Measurements from ENCODE around the gene GBP3.
"Not testable (repeated sequence)": the region's sequence is repeated elsewhere in the genome, so short reads cannot be mapped to it uniquely, and the experiment has no call there.

GBP3 gene

GRCh38 chr1:89047734-89048133, 25.1 kb upstream of the GBP3 start:
- no peak for TF ChIP-seq POLR2AphosphoS5 (IDR thresholded peaks at IDR 0.05; ENCODE audit: low read depth, low read length)
- no peak for TF ChIP-seq POLR2A (IDR thresholded peaks at IDR 0.05; ENCODE audit: low read depth, low read length)
- TF ChIP-seq TAF1 (IDR thresholded peaks at IDR 0.05; ENCODE audit: borderline replicate concordance, low read depth, low read length): no peak
- no peak for DNase-seq (ENCODE audit: insufficient read length)
- FAIRE-seq: no peak

- peak; percentile 54 for FAIRE-seq
Measured at GRCh38 chr1:89046318-89047183, 23.9 kb upstream of the GBP3 start.

GRCh38 chr1:89044970-89045721, 22.5 kb upstream of the GBP3 start:
- FAIRE-seq (no peak), DNase-seq (ENCODE audit: insufficient read length) (no peak)
- TF ChIP-seq TAF1 (IDR thresholded peaks at IDR 0.05; ENCODE audit: borderline replicate concordance, low read depth, low read length) (no peak), POLR2AphosphoS5 (IDR thresholded peaks at IDR 0.05; ENCODE audit: low read depth, low read length) (no peak), POLR2A (IDR thresholded peaks at IDR 0.05; ENCODE audit: low read depth, low read length) (no peak)

More at GRCh38 chr1:89046318-89047183, 23.9 kb upstream of the GBP3 start:
- not testable (repeated sequence) for DNase-seq (ENCODE audit: insufficient read length)

DNA sequence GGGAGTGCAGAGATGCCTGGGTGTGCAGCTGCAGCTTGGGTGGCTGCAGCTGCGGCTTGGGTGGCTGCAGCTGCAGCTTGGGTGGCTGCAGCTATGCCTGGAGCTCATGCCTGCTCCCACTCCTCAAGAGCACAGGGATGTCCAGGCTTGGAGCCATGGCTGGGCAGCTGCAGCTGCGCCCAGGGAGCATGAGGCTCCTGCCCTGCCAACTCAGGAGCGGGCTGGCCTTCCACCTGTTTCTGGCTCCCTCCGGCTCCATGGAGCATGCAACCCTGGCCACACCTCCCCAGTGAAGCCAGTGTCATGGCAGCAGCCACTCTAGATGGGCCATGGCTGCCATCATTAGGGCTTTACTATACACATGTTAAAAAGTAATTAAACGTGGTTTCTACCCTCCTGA, 21.3 kb upstream of the GBP3 start:
- FAIRE-seq: no peak

GRCh38 chr1:89042491-89042890, 19.8 kb upstream of the GBP3 start:
- no peak for DNase-seq (ENCODE audit: insufficient read length)
- TF ChIP-seq TAF1 (IDR thresholded peaks at IDR 0.05; ENCODE audit: borderline replicate concordance, low read depth, low read length) (no peak), POLR2AphosphoS5 (IDR thresholded peaks at IDR 0.05; ENCODE audit: low read depth, low read length) (no peak), POLR2A (IDR thresholded peaks at IDR 0.05; ENCODE audit: low read depth, low read length) (no peak)
- no peak for FAIRE-seq

More for the DNA sequence above, 21.3 kb upstream of the GBP3 start:
- TF ChIP-seq POLR2A (IDR thresholded peaks at IDR 0.05; ENCODE audit: low read depth, low read length) (no peak), TAF1 (IDR thresholded peaks at IDR 0.05; ENCODE audit: borderline replicate concordance, low read depth, low read length) (no peak), POLR2AphosphoS5 (IDR thresholded peaks at IDR 0.05; ENCODE audit: low read depth, low read length) (no peak)
- no peak for DNase-seq (ENCODE audit: insufficient read length)

DNA sequence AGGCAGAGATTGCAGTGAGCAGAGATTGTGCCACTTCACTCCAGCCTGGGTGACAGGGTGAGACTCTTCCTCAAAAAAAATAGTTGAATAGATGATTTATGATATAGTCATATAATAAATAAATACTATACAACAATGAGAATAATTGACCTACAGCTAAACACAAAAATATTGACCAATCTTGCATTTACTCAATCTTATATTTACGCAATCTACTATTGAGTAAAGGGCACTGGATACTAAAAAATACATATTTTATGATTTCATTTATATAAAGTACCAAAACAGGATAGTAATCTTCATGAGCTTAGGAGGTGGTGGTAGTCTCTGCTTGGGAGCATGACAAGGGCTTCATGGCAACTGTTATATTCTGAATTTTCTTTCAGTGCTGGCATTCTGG, 19.1 kb upstream of the GBP3 start:
- FAIRE-seq: no peak
- no peak for DNase-seq (ENCODE audit: insufficient read length)
- TF ChIP-seq POLR2A (IDR thresholded peaks at IDR 0.05; ENCODE audit: low read depth, low read length): no peak
- no peak for TF ChIP-seq POLR2AphosphoS5 (IDR thresholded peaks at IDR 0.05; ENCODE audit: low read depth, low read length)
- TF ChIP-seq TAF1 (IDR thresholded peaks at IDR 0.05; ENCODE audit: borderline replicate concordance, low read depth, low read length): no peak

DNA sequence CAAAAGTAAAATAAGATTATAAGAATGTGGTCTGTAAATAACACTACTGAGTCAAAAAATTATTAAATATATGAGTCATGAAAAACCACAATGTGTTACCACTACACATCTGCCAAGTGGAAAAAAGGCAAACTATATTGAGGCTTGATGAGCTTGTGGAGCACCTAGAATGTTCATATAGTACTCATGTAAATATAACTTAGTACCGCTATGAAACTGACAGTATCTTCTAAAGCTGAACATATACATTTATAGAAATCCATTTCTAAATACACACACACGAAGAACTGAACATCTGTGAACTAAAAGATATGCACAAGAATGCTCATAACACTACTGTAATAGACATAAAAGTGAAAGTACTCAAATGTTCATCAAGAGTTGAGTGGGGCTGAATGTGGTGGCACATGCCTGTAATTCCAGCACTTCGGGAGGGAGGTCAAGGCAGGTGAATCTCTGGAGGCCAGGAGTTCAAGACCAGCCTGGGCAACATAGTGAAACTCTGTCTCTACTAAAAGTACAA, 18.5 kb upstream of the GBP3 start:
- TF ChIP-seq TAF1 (IDR thresholded peaks at IDR 0.05; ENCODE audit: borderline replicate concordance, low read depth, low read length) (no peak), POLR2A (IDR thresholded peaks at IDR 0.05; ENCODE audit: low read depth, low read length) (no peak), POLR2AphosphoS5 (IDR thresholded peaks at IDR 0.05; ENCODE audit: low read depth, low read length) (no peak)
- DNase-seq (ENCODE audit: insufficient read length) (no peak), FAIRE-seq (no peak)

DNA sequence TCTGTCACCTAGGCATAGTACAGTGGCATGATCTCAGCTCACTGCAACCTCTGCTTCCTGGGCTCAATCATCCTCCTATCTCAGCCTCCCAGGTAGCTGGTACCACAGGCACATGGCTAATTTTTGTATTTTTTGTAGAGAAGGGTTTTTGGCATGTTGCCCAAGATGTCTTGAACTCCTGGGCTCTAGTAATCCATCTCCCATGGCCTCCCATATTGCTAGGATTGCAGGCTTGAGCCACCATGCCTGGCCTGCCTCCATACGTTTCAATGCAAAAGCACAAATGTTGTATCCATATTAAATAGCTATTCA, 17.6 kb upstream of the GBP3 start:
- TF ChIP-seq POLR2A (IDR thresholded peaks at IDR 0.05; ENCODE audit: low read depth, low read length): no peak
- TF ChIP-seq TAF1 (IDR thresholded peaks at IDR 0.05; ENCODE audit: borderline replicate concordance, low read depth, low read length): no peak
- TF ChIP-seq POLR2AphosphoS5 (IDR thresholded peaks at IDR 0.05; ENCODE audit: low read depth, low read length): no peak
- FAIRE-seq (no peak), DNase-seq (ENCODE audit: insufficient read length) (no peak)

- TF ChIP-seq TAF1 (IDR thresholded peaks at IDR 0.05; ENCODE audit: borderline replicate concordance, low read depth, low read length) (no peak), POLR2A (IDR thresholded peaks at IDR 0.05; ENCODE audit: low read depth, low read length) (no peak), POLR2AphosphoS5 (IDR thresholded peaks at IDR 0.05; ENCODE audit: low read depth, low read length) (no peak)
- FAIRE-seq: peak; percentile 24
- DNase-seq (ENCODE audit: insufficient read length): no peak
Measured at GRCh38 chr1:89037186-89037585, 14.5 kb upstream of the GBP3 start.

DNA sequence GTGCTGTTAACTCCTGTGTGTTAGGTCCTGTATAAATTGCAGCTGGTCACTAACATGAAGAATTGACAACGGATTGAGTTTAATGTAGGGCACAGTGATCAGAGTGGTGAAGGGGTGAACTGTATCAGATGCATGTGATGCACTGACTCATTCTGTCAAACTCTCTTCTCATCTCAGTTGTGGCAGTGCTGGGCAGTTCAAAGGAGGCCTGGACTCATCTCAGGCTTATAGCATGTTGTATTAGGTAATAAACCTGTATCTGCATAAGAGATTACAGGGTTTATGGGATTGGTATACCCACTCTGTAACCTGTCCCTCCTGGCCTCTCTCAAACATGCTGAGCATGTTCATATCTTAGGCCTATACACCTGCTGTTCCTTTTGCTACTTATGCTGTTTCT, 12.4 kb upstream of the GBP3 start:
- FAIRE-seq: peak; percentile 27
- TF ChIP-seq POLR2A (IDR thresholded peaks at IDR 0.05; ENCODE audit: low read depth, low read length) (no peak), TAF1 (IDR thresholded peaks at IDR 0.05; ENCODE audit: borderline replicate concordance, low read depth, low read length) (no peak), POLR2AphosphoS5 (IDR thresholded peaks at IDR 0.05; ENCODE audit: low read depth, low read length) (no peak)

DNA sequence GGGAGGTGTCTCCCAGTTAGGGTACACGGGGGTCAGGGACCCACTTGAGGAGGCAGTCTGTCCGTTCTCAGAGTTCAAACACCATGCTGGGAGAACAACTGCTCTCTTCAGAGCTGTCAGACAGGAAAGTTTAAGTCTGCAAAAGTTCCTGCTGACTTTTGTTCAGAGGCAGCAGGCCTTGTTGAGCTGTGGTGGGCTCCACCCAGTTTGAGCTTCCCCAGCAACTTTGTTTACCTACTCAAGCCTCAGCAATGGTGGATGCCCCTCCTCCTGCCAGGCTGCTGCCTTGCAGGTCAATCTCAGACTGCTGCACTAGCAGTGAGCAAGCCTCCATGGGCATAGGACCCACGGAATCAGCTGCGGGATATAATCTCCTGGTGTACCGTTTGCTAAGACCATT, 11.3 kb upstream of the GBP3 start:
- FAIRE-seq; DNase-seq (ENCODE audit: insufficient read length): not testable (repeated sequence)

More for the DNA sequence above, 12.4 kb upstream of the GBP3 start:
- no peak for DNase-seq (ENCODE audit: insufficient read length)

DNA sequence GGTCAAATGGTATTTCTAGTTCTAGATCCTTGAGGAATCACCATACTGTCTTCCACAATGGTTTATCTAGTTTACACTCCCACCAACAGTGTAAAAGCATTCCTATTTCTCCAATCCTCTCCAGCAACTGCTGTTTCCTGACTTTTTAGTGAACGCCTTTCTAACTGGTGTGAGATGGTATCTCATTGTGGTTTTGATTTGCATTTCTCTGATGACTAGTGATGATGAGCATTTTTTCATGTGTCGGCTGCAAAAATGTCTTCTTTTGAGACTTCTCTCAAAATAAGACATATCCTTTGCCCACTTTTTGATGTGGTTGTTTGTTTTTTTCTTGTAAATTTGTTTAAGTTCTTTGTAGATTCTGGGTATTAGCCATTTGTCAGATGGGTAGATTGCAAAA, 6.4 kb upstream of the GBP3 start:
- not testable (repeated sequence) for FAIRE-seq; DNase-seq (ENCODE audit: insufficient read length)

Data from GM12892 (cell line).